Stomach smooth muscle (tissue), 2 donors: ENCODE data around the gene CSE1L.

Experiments
- H3K27ac ChIP-seq: one replicate; pipeline ENCODE4 v1.7.0; 2013; ENCODE audit warnings: mild to moderate bottlenecking, low read length, inconsistent platforms
- H3K27me3 ChIP-seq, 2 donors: one replicate each; pipeline ENCODE4 v1.7.0; 2013; ENCODE audit warnings: low read length in 2 of 2; ENCODE audit not compliant: insufficient read depth in 2 of 2, control insufficient read depth in 1 of 2
- H3K36me3 ChIP-seq, 2 donors: one replicate each; pipeline ENCODE4 v1.7.0; 2013; ENCODE audit warnings: low read length in 2 of 2; ENCODE audit not compliant: control insufficient read depth in 2 of 2, insufficient read depth in 2 of 2
- H3K4me1 ChIP-seq: one replicate; pipeline ENCODE4 v1.7.0; 2013; ENCODE audit warnings: low read length; ENCODE audit not compliant: control insufficient read depth, insufficient read depth
- H3K4me3 ChIP-seq, 2 donors: one replicate each; pipeline ENCODE4 v1.7.0; 2013; ENCODE audit warnings: low read length in 2 of 2
- H3K9ac ChIP-seq, 2 donors: one replicate each; pipeline ENCODE4 v1.7.0; 2013; ENCODE audit warnings: low read length in 2 of 2, mild to moderate bottlenecking in 1 of 2
- H3K9me3 ChIP-seq, 2 donors: one replicate each; pipeline ENCODE4 v1.7.0; 2013; ENCODE audit warnings: low read length in 2 of 2; ENCODE audit not compliant: control insufficient read depth in 2 of 2
- donor health status: healthy.
- donor health status: Pancreatic carcinoma.

CSE1L gene

DNA sequence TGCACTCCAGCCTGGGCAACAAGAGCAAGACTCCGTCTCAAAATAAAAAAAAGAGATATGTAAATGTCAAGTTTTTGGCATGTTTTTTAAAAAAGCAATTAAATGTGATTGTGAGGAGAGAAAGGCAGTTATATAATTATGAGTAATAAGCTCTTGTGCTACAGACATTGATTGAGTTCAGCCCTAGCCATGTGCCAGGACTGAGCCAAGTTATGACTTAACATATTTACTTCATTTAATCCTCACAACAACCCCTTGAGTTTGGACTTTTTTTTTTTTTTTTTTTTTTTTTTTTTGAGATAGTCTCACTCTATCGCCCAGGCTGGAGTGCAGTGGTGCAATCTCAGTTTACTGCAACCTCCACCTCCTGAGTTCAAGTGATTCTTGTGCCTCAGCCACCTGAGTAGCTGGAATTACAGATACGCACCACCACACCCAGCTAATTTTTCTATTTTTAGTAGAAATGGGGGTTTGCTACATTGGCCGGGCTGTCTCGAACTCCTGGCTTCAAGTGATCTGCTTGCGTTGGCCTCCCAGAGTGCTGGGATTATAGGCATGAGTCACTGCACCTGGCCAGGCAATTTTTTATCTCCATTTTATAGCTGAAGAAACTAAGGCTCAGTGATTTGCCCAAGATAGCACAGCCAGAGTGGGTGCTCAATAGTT is 15.0 kb upstream of the CSE1L start:
- H3K27ac ChIP-seq, result no peak overlapping the region
- H3K27me3 ChIP-seq, result no peaks in the 10 kb centered on the region
- H3K36me3 ChIP-seq, result peaks cover 36 to 47% of the 10 kb centered on the region in 2 donors
- H3K9ac ChIP-seq, result no peak overlapping the region
- H3K4me3 ChIP-seq, result no peak overlapping the region
- no peaks in the 10 kb centered on the region for H3K9me3 ChIP-seq
- no peaks in the 10 kb centered on the region for H3K4me1 ChIP-seq

DNA sequence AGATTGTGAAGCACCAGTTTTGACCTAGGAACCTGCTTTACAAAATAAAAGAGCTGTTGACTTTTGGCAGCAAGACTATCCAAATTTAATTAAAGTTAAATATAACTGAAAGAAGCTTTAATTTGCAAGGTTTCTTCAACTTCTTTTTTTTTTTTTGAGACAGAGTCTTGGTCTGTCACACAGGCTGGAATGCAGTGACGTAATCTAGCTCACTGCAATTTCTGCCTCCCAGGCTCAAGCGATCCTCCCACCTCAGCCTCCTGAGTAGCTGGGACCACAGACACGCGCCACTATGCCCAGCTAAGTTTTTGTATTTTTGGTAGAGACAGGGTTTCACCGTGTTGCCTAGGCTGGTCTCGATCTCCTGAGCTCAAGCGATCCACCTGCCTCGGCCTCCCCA is 13.7 kb upstream of the CSE1L start:
- Histone ChIP-seq H3K36me3 (peaks cover 32 to 40% of the 10 kb centered on the region in 2 donors), H3K4me3 (no peak overlapping the region), H3K4me1 (no peaks in the 10 kb centered on the region), H3K9me3 (no peaks in the 10 kb centered on the region), H3K27ac (no peak overlapping the region), H3K9ac (no peak overlapping the region), H3K27me3 (no peaks in the 10 kb centered on the region)

- no peak overlapping the region for H3K27ac ChIP-seq
- H3K4me3 ChIP-seq, result no peak overlapping the region
- no peaks in the 10 kb centered on the region for H3K27me3 ChIP-seq
- peaks cover 21 to 28% of the 10 kb centered on the region in 2 donors for H3K36me3 ChIP-seq
- H3K9ac ChIP-seq, result no peak overlapping the region
- no peaks in the 10 kb centered on the region for H3K4me1 ChIP-seq
- no peaks in the 10 kb centered on the region for H3K9me3 ChIP-seq
These were observed 11.9 kb upstream of the CSE1L start for GRCh38 chr20:49034070-49034732.

DNA sequence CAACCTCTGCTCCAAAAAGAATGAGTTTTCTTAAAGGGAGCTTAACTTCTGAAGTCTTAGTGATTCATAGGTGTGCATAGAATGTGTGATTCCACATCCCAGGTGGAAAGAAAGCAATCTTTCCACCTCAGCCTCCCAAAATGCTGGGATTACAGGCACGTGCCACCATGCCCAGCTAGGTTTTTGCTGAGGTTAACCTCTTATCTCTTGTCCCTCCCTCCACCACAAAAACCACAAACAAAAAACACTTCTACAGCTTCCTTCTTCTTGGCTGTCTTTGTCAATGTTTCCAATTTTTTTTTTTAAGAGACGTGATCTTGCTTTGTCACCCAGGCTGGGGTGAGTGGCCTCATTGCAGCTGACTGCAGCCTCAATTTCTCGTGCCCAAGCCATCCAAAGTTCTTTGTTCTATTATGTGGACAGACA is 8.1 kb upstream of the CSE1L start:
- H3K4me3 ChIP-seq, result no peak overlapping the region
- H3K9me3 ChIP-seq, result no peaks in the 10 kb centered on the region
- no peak overlapping the region for H3K9ac ChIP-seq
- no peak overlapping the region for H3K27ac ChIP-seq
- H3K4me1 ChIP-seq, result no peaks in the 10 kb centered on the region
- no peaks in the 10 kb centered on the region for H3K27me3 ChIP-seq
- peaks cover 14 to 15% of the 10 kb centered on the region in 2 donors for H3K36me3 ChIP-seq

GRCh38 chr20:49039854-49040253 is 6.3 kb upstream of the CSE1L start:
- Histone ChIP-seq H3K9ac (no peak overlapping the region), H3K4me1 (no peaks in the 10 kb centered on the region), H3K27ac (no peak overlapping the region), H3K36me3 (peaks cover 3% of the 10 kb centered on the region in 2 donors), H3K27me3 (no peaks in the 10 kb centered on the region), H3K4me3 (no peak overlapping the region), H3K9me3 (no peaks in the 10 kb centered on the region)

DNA sequence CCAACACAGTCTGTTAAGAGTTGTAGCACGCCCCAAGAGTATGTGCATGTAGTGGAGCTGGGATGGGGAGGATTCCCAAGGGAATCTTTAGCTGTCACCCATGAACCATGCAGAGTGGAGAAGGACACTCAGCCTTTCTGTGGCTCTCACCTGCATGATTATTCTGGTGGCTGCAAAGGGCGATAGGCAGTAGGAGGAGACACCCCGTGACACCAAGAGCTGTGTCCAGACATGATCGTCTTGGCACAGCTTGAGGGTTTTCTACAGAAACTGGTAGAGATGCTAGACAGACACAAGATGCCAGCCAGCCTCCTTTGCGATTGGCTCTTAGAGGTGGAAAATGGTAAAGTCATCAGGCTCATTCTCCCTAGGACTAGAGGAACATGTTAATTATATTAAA is 3.1 kb upstream of the CSE1L start:
- no peaks in the 10 kb centered on the region for H3K36me3 ChIP-seq
- peaks cover 13% of the 10 kb centered on the region for H3K4me1 ChIP-seq
- no peaks in the 10 kb centered on the region for H3K9me3 ChIP-seq
- no peak overlapping the region for H3K9ac ChIP-seq
- no peak overlapping the region for H3K27ac ChIP-seq
- H3K4me3 ChIP-seq, result no peak overlapping the region
- no peaks in the 10 kb centered on the region for H3K27me3 ChIP-seq

DNA sequence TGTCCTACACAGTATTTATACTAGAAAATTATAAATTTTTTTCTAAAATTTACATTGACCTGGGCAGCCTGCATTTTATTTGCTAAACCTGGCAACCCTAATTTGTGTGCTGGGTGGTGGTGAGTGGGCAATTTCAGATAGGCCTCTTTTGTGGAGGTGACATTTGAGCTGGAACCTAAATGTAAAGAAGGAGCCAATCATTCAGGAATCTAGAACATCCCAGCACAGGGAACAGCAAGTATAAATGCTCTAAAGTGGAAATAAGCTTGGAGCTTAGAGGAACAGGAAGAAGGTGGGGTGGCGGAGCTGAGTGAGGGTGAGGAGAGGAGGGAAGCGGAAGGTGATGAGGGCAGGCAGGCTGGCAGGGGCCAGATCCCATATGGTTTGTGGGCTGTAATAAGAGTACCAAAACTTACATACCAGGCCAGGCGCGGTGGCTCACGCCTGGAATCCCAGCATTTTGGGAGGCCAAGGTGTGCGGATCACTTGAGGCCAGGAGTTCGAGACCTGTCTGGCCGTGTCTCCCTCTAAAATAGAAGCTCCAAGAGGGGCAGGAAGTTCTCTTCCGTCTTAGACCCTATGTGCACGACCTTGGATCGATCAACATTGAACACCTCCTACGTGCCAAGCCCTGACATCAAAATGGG is 549 bp upstream of the CSE1L start:
- H3K36me3 ChIP-seq, result no peaks in the 10 kb centered on the region
- H3K27ac ChIP-seq, result peak overlapping the region; percentile 76
- H3K9ac ChIP-seq, result peak overlapping the region; percentile 81 to 94
- no peaks in the 10 kb centered on the region for H3K27me3 ChIP-seq
- H3K4me1 ChIP-seq, result peaks cover 13% of the 10 kb centered on the region
- no peaks in the 10 kb centered on the region for H3K9me3 ChIP-seq
- peak overlapping the region; percentile 74 to 100 for H3K4me3 ChIP-seq

DNA sequence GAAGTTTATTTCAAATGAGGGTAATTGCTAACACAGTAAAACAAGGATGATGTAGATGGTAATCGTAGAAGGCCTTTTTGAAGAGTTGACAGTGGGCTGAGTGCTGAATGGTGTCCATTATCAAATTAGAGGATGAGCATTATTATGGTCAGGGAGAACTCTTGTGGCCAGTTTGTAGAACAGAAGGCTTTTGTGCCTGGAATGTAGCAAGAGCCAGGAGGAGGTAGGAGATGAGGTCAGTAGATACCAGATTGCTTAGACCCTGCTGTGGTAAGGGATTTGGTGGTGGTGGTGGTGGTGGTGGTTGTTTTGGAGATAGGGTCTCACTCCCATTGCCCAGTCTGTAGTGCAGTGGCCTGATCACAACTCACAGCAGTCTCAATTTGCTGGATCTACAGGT is 6.2 kb downstream of the CSE1L start:
- no peaks in the 10 kb centered on the region for H3K27me3 ChIP-seq
- H3K27ac ChIP-seq, result no peak overlapping the region
- no peak overlapping the region for H3K9ac ChIP-seq
- peaks cover 0 to 2% of the 10 kb centered on the region in 2 donors for H3K36me3 ChIP-seq
- no peaks in the 10 kb centered on the region for H3K9me3 ChIP-seq
- H3K4me3 ChIP-seq, result no peak overlapping the region
- peaks cover 5% of the 10 kb centered on the region for H3K4me1 ChIP-seq

GRCh38 chr20:49054056-49054643 is 8.0 kb downstream of the CSE1L start:
- H3K27ac ChIP-seq, result no peak overlapping the region
- no peaks in the 10 kb centered on the region for H3K9me3 ChIP-seq
- no peak overlapping the region for H3K9ac ChIP-seq
- H3K36me3 ChIP-seq, result peaks cover 0 to 2% of the 10 kb centered on the region in 2 donors
- no peak overlapping the region for H3K4me3 ChIP-seq
- no peaks in the 10 kb centered on the region for H3K4me1 ChIP-seq
- no peaks in the 10 kb centered on the region for H3K27me3 ChIP-seq

DNA sequence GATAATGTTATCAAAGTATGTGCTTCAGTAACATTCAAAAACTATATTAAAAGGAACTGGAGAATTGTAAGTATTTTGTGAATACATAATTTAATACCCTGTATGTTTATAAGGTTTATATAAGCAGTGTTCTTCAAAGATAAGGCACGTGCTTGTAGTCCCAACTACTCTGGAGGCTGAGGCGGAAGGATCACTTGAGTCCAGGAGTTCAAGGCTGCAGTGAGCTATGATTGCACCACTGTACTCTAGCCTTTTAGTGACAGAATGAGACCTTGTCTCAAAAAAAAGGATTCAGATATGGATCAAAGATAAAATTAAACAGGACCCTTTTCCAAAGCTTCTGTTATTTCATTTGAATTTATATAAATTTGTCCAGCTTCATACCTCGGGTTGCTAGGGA is 17.2 kb downstream of the CSE1L start:
- H3K9me3 ChIP-seq, result no peaks in the 10 kb centered on the region
- no peak overlapping the region for H3K27ac ChIP-seq
- no peak overlapping the region for H3K4me3 ChIP-seq
- no peaks in the 10 kb centered on the region for H3K27me3 ChIP-seq
- H3K36me3 ChIP-seq, result peaks cover 3 to 20% of the 10 kb centered on the region in 2 donors
- H3K4me1 ChIP-seq, result no peaks in the 10 kb centered on the region
- no peak overlapping the region for H3K9ac ChIP-seq
